ENCODE data around the gene PLCH1.

- no peak for TF ChIP-seq ZNF444 (CRISPR knock-in tag; IDR thresholded peaks at IDR 0.05)
- no peak for TF ChIP-seq FOXJ2 (tag; IDR thresholded peaks at IDR 0.05)
- no peak for TF ChIP-seq CTCF (IDR thresholded peaks at IDR 0.05 in 2 of 3, conservative IDR thresholded peaks at IDR 0.05 in 1 of 3; ENCODE audit: insufficient read depth in 2 of 3, low read depth in 1 of 3, low read length in 3 of 3)
- no peak for TF ChIP-seq JUN (IDR thresholded peaks at IDR 0.05; ENCODE audit: borderline replicate concordance, low read depth, low read length)
- TF ChIP-seq JUN (CRISPR knock-in tag; IDR thresholded peaks at IDR 0.05; ENCODE audit: borderline replicate concordance), result no peak
Measured at GRCh38 chr3:155481089-155481488, 263.8 kb downstream of the PLCH1 start.

Data from K562 (cell line).